Stimulated activated CD8-positive, alpha-beta memory T cell treated with anti-CD3 and anti-CD28 coated beads, Interleukin-15, amount 100 ng/mL, for 48 hours (primary cell): ENCODE results near the gene SLC25A4.
A peak's percentile ranks its signal among the peaks of the same experiment; 100 is the strongest.
"Not testable (repeated sequence)": the region's sequence is repeated elsewhere in the genome, so short reads cannot be mapped to it uniquely, and the experiment has no call there.

ENCODE experiments used
- DNase-seq, 2 donors: peaks; one replicate each; pipeline ENCODE4 v3.0.0-alpha.2; 2020; ENCODE audit warnings: low read depth in 2 of 2

The SLC25A4 gene

GRCh38 chr4:185182239-185182638 lies 39.2 kb downstream of the SLC25A4 start:
- DNase-seq, result no peak

GRCh38 chr4:185183622-185184281 lies 40.7 kb downstream of the SLC25A4 start:
- peak; percentile 38 to 45 for DNase-seq

- DNase-seq, result no peak
Measured at GRCh38 chr4:185186769-185187168, 43.7 kb downstream of the SLC25A4 start.

GRCh38 chr4:185189606-185190305 lies 46.7 kb downstream of the SLC25A4 start:
- DNase-seq, result no peak

GRCh38 chr4:185190306-185190856 lies 47.3 kb downstream of the SLC25A4 start:
- no peak for DNase-seq

- no peak for DNase-seq
Measured at GRCh38 chr4:185192059-185192458, 49.0 kb downstream of the SLC25A4 start.

GRCh38 chr4:185194924-185195888 lies 52.1 kb downstream of the SLC25A4 start:
- no peak for DNase-seq

- DNase-seq, result no peak
Measured at GRCh38 chr4:185196437-185196836, 53.4 kb downstream of the SLC25A4 start.

GRCh38 chr4:185198189-185198588 lies 55.1 kb downstream of the SLC25A4 start:
- not testable (repeated sequence) for DNase-seq
